Endothelial cell of umbilical vein (primary cell): Measurements from ENCODE around the gene MEIOB. TPM values are rescaled to one million over a fixed set of nuclear protein-coding genes. Genes with fewer than 3 reads are reported as not detected.

Experiments
- BruUV-seq: library from RNA; stranded (reverse); fragments of 400-500 nt; replicated peaks from 2 replicates; lab custom pipeline; 2021; lab: Mats Ljungman, UMichigan
- CTCF ChIA-PET: fragments of 300-600, 350-600 bp; sonication (Branson Sonifier 250); formaldehyde crosslinking; loops from one replicate; lab custom pipeline; 2021; ENCODE audit warnings: antibody characterized with exemption, inconsistent platforms; lab: Charles Lee
- POLR2A ChIA-PET: fragments of 300-600, 350-600 bp; sonication (Branson Sonifier 250); formaldehyde crosslinking; loops from one replicate; lab custom pipeline; 2021; ENCODE audit warnings: antibody characterized with exemption, inconsistent platforms; lab: Charles Lee
- DNase-seq: peaks from one replicate; pipeline ENCODE4 v3.0.0-alpha.2; 2011; ENCODE audit warnings: low read depth, low spot score
- FAIRE-seq: peaks from 2 replicates; lab custom pipeline; 2011; peaks lifted over from hg19 to GRCh38; lab: Jason Lieb, UNC
- H2AFZ ChIP-seq: 2 replicates; pipeline ENCODE4 v1.6.0; 2012; ENCODE audit warnings: low read depth, low read length, control low read depth, inconsistent platforms
- H3K27ac ChIP-seq: 2 replicates; pipeline ENCODE4 v1.5.1; 2011; ENCODE audit warnings: low read depth, mild to moderate bottlenecking, control low read depth, low read length, moderate library complexity; ENCODE audit not compliant: insufficient read depth
- H3K27me3 ChIP-seq, 2 experiments: 2 replicates each; pipeline versions ENCODE4 v1.6.0 to v1.6.1; 2011; ENCODE audit warnings: low read length in 2 of 2, mixed read lengths in 1 of 2; ENCODE audit not compliant: control insufficient read depth in 2 of 2, insufficient read depth in 2 of 2
- H3K36me3 ChIP-seq, 2 experiments: 2 replicates in 1 of 2; 3 replicates in 1 of 2; pipeline ENCODE4 v1.5.1; 2011; ENCODE audit warnings: low read length in 2 of 2, mild to moderate bottlenecking in 1 of 2, moderate library complexity in 1 of 2; ENCODE audit not compliant: control insufficient read depth in 2 of 2, insufficient read depth in 2 of 2; ENCODE audit errors: extremely low read depth in 1 of 2
- H3K4me1 ChIP-seq: 3 replicates; pipeline ENCODE4 v1.5.1; 2011; ENCODE audit warnings: mild to moderate bottlenecking, low read length; ENCODE audit not compliant: control insufficient read depth, insufficient read depth; ENCODE audit errors: extremely low read depth
- H3K4me2 ChIP-seq: 2 replicates; pipeline ENCODE4 v1.6.1; 2011; ENCODE audit warnings: low read length, control low read depth, mixed read lengths; ENCODE audit not compliant: insufficient read depth
- H3K4me3 ChIP-seq, 3 experiments: fragments of 200-600 bp in 1 of 3; sonication (generic), shearing (Covaris generic) in 1 of 3; replicated peaks in 1 of 3; 2 replicates each; pipeline ENCODE4 v1.5.1; 2011 to 2016; ENCODE audit warnings: control low read depth in 3 of 3, low read length in 3 of 3, mild to moderate bottlenecking in 2 of 3, inconsistent platforms in 1 of 3, low read depth in 1 of 3, moderate library complexity in 1 of 3; ENCODE audit not compliant: insufficient read depth in 1 of 3
- H3K79me2 ChIP-seq: 2 replicates; pipeline ENCODE4 v1.6.0; 2012; ENCODE audit warnings: low read length, inconsistent platforms; ENCODE audit not compliant: control insufficient read depth, insufficient read depth
- H3K9ac ChIP-seq: replicated peaks from 2 replicates; pipeline ENCODE3; 2011; ENCODE audit warnings: low read length, control low read depth; ENCODE audit not compliant: insufficient read depth; ENCODE audit errors: extremely low read depth
- H3K9me1 ChIP-seq: replicated peaks from 3 replicates; pipeline ENCODE4 v1.6.0; 2011; ENCODE audit warnings: mild to moderate bottlenecking, low read length; ENCODE audit not compliant: control insufficient read depth, insufficient read depth; ENCODE audit errors: extremely low read depth
- H3K9me3 ChIP-seq: replicated peaks from 2 replicates; pipeline ENCODE4 v1.5.1; 2012; ENCODE audit warnings: low read length, inconsistent platforms; ENCODE audit not compliant: control insufficient read depth, insufficient read depth
- H4K20me1 ChIP-seq: replicated peaks from 2 replicates; pipeline ENCODE3; 2011; ENCODE audit warnings: mild to moderate bottlenecking, low read length; ENCODE audit not compliant: control insufficient read depth, insufficient read depth; ENCODE audit errors: extremely low read depth
- EZH2 ChIP-seq: IDR thresholded peaks from 2 replicates; pipeline ENCODE4 v1.6.1; 2012; ENCODE audit warnings: borderline replicate concordance, low read depth, mild to moderate bottlenecking, moderate library complexity, low read length, inconsistent platforms; ENCODE audit not compliant: severe bottlenecking
- FOS ChIP-seq: IDR thresholded peaks from 2 replicates; pipeline ENCODE4 v1.6.1; 2011; ENCODE audit warnings: mild to moderate bottlenecking, low read length, moderate library complexity, borderline replicate concordance; ENCODE audit not compliant: insufficient read depth
- JUN ChIP-seq: IDR thresholded peaks from 2 replicates; pipeline ENCODE4 v1.6.1; 2011; ENCODE audit warnings: borderline replicate concordance, low read depth; ENCODE audit not compliant: insufficient read length, insufficient read depth
- MYC ChIP-seq: IDR thresholded peaks from one replicate; pipeline ENCODE4 v1.6.1; 2011; ENCODE audit warnings: mild to moderate bottlenecking, low read depth, low read length
- dilution Hi-C: fragments of 300-500 bp; cut with MboI; formaldehyde crosslinking; loops from one replicate; pipeline ENCODE4 v1.15.0; 2019; ENCODE audit warnings: low sequenced_read_pairs; ENCODE audit not compliant: extremely low pct_ligation_motif_present
- intact Hi-C: fragments of 100-400 bp; cut with micrococcal nuclease; formaldehyde crosslinking; loops from one replicate; pipeline ENCODE4 v1.10.0; 2022
- polyA plus RNA-seq, 4 experiments: library from polyadenylated mRNA; depleted of rRNA in 3 of 4; stranded (reverse) in 3 of 4; unstranded in 1 of 4; fragments of >200 nt; gene quantifications; 2 replicates each; pipeline versions ENCODE4 v1.2.1 to v1.2.3, GENCODE V29; 2011 to 2012; ENCODE audit warnings: missing spikeins in 1 of 4
- total RNA-seq: library from RNA; stranded (reverse); gene quantifications from 2 replicates; pipeline ENCODE4 v1.2.3, GENCODE V29; 2021
- TF ChIP-seq, protein P1 (sequence below): IDR thresholded peaks from 2 replicates; pipeline ENCODE4 v1.6.1; 2011; ENCODE audit not compliant: insufficient read depth, insufficient read length

MEIOB gene
- total and polyA plus RNA-seq, 2 donors (not counting 3 experiments of a cell fraction or from before 2014, with no cell fraction given): 0.04 TPM; not detected in 1

- Histone ChIP-seq H4K20me1 (no peaks in the 10 kb centered on the region), H3K79me2 (no peaks in the 10 kb centered on the region), H3K36me3 (peaks cover 0 to 3% of the 10 kb centered on the region in 2 experiments), H3K27me3 (no peaks in the 10 kb centered on the region), H3K9me1 (no peaks in the 10 kb centered on the region), H3K9me3 (no peaks in the 10 kb centered on the region), H3K27ac (no peak within 1 kb of the TSS), H3K4me1 (no peaks in the 10 kb centered on the region), H3K4me3 (no peak within 1 kb of the TSS), H3K4me2 (no peak within 1 kb of the TSS), H3K9ac (no peak within 1 kb of the TSS), H2AFZ (no peak within 1 kb of the TSS)
- ChIA-PET CTCF (no interaction called here), POLR2A (no interaction called here)
- no peak for FAIRE-seq
- TF ChIP-seq FOS (no peak), EZH2 (no peak)
- TF ChIP-seq, protein P1, sequence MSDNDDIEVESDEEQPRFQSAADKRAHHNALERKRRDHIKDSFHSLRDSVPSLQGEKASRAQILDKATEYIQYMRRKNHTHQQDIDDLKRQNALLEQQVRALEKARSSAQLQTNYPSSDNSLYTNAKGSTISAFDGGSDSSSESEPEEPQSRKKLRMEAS: no peak
- dilution Hi-C loops (no loop called here), intact Hi-C loops (no loop called here)
- DNase-seq: no peak
- BruUV-seq: no TSS peak
Measured at GRCh38 chr16:1793578-1794220, 78.3 kb downstream of the MEIOB start, which contains the start of gene IGFALS. TSS of gene IGFALS (minus strand) at chr16:1793705. CDS start at chr16:1793652, 53 bp downstream.

DNA sequence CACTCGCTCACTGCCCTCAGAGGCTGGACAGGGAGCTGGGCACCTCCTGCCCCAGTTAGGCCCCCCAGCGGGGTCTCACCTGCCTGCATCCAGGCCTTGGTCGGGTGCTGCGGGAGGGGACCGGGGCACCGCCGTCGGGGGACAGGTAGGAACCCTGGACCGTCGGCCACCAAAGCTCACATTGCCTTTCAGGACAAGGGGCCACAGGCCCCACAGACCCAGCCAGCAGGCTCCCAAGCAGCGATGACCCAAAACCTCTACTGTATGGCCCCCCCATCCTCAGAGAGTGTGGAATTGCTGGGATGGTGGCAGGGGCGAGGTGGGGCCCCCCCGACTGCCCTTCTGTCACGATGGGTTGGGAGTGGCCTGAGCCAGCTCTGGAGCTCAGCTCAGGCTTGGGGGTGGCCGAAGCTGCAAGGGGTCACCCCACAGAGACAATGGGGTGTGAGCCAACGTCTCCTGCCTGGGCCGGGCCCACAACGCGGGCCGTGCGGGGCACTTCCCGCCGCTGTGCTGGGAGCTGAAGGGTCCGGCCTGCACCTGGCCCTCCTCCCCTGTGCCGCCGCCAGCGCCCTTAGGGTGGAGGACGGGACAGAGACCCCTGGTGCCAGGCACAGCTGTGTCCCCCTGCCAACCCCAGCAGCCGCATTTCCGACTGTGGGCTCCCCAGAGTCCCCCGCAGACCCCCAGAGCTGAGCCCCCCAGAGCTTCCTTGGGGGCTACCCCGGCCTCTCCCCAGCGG, 79.0 kb downstream of the MEIOB start:
- POLR2A ChIA-PET: no interaction called here
- no peaks in the 10 kb centered on the region for H3K9me3 ChIP-seq
- TF ChIP-seq, protein P1: no peak
- no peak for TF ChIP-seq FOS
- no peak for TF ChIP-seq JUN
- no peak for TF ChIP-seq MYC
- TF ChIP-seq EZH2: no peak
- H3K9me1 ChIP-seq: no peaks in the 10 kb centered on the region
- no peak for FAIRE-seq
- dilution Hi-C loops: no loop called here
- H3K4me3 ChIP-seq: no peak overlapping the region
- intact Hi-C loops: no loop called here
- H3K27me3 ChIP-seq: no peaks in the 10 kb centered on the region
- H3K36me3 ChIP-seq: peaks cover 0 to 8% of the 10 kb centered on the region in 2 experiments
- no peak overlapping the region for H3K9ac ChIP-seq
- no peak overlapping the region for H2AFZ ChIP-seq
- H4K20me1 ChIP-seq: no peaks in the 10 kb centered on the region
- H3K79me2 ChIP-seq: no peaks in the 10 kb centered on the region
- CTCF ChIA-PET: no interaction called here
- no peak overlapping the region for H3K4me2 ChIP-seq
- no peak for DNase-seq
- no TSS peak for BruUV-seq
- no peak overlapping the region for H3K27ac ChIP-seq
- H3K4me1 ChIP-seq: no peaks in the 10 kb centered on the region
